Fibroblast of lung (primary cell): Measurements from ENCODE around the gene USP17L19. TPM values are rescaled to one million over a fixed set of nuclear protein-coding genes. Genes with fewer than 3 reads are reported as not detected.
"Not testable (repeated sequence)": the region's sequence is repeated elsewhere in the genome, so short reads cannot be mapped to it uniquely, and the experiment has no call there.

ENCODE experiments used
- DNase-seq, 2 donors: peaks; one replicate each; pipeline versions ENCODE4 v3.0.0 to v3.0.0-alpha.2; 2010; ENCODE audit warnings: low read depth in 2 of 2
- H2AFZ ChIP-seq: 2 replicates; pipeline ENCODE4 v1.5.1; 2012; ENCODE audit warnings: low read length, control low read depth, inconsistent platforms
- H3K27ac ChIP-seq: 2 replicates; pipeline ENCODE4 v1.5.1; 2011; ENCODE audit warnings: low read length, control low read depth; ENCODE audit not compliant: insufficient read depth
- H3K27me3 ChIP-seq: 2 replicates; pipeline ENCODE4 v1.5.1; 2011; ENCODE audit warnings: mild to moderate bottlenecking, low read length; ENCODE audit not compliant: control insufficient read depth, insufficient read depth
- H3K36me3 ChIP-seq: 2 replicates; pipeline ENCODE4 v1.5.1; 2011; ENCODE audit warnings: low read length; ENCODE audit not compliant: control insufficient read depth, insufficient read depth
- H3K4me1 ChIP-seq: 2 replicates; pipeline ENCODE4 v1.5.1; 2011; ENCODE audit warnings: low read length; ENCODE audit not compliant: control insufficient read depth, insufficient read depth; ENCODE audit errors: extremely low read depth
- H3K4me2 ChIP-seq: 2 replicates; pipeline ENCODE4 v1.5.1; 2011; ENCODE audit warnings: low read length, control low read depth; ENCODE audit not compliant: insufficient read depth; ENCODE audit errors: extremely low read depth
- H3K4me3 ChIP-seq, 4 experiments: fragments of 200-600 bp in 1 of 4; sonication (generic) in 1 of 4; replicated peaks in 1 of 4; 2 replicates each; pipeline ENCODE4 v1.5.1; 2011 to 2016; ENCODE audit warnings: low read length in 4 of 4, low read depth in 3 of 4, mild to moderate bottlenecking in 3 of 4, control low read depth in 2 of 4, inconsistent platforms in 1 of 4, mixed read lengths in 1 of 4; ENCODE audit not compliant: insufficient read depth in 1 of 4; ENCODE audit errors: control extremely low read depth in 1 of 4
- H3K79me2 ChIP-seq: 2 replicates; pipeline ENCODE4 v1.5.1; 2012; ENCODE audit warnings: mild to moderate bottlenecking, low read length, inconsistent platforms; ENCODE audit not compliant: control insufficient read depth, insufficient read depth
- H3K9ac ChIP-seq: 2 replicates; pipeline ENCODE4 v1.5.1; 2011; ENCODE audit warnings: mild to moderate bottlenecking, low read length, control low read depth; ENCODE audit not compliant: insufficient read depth
- H3K9me3 ChIP-seq: 2 replicates; pipeline ENCODE4 v1.5.1; 2012; ENCODE audit warnings: low read depth, low read length; ENCODE audit not compliant: control insufficient read depth, insufficient read depth
- H4K20me1 ChIP-seq: 2 replicates; pipeline ENCODE4 v1.5.1; 2011; ENCODE audit warnings: low read length; ENCODE audit not compliant: control insufficient read depth, insufficient read depth; ENCODE audit errors: extremely low read depth
- polyA plus RNA-seq, 2 donors: library from polyadenylated mRNA; depleted of rRNA in 1 of 2; stranded (reverse) in 1 of 2; unstranded in 1 of 2; fragments of >200 nt; gene quantifications; 2 replicates each; pipeline ENCODE4 v1.2.1, GENCODE V29; 2011 to 2012; ENCODE audit warnings: missing spikeins in 1 of 2
- total RNA-seq: library from RNA; depleted of rRNA; stranded (reverse); fragments of >200 nt; gene quantifications from 2 replicates; pipeline ENCODE4 v1.2.1, GENCODE V29; 2014

USP17L19 gene
- total and polyA plus RNA-seq, 2 donors (not counting 1 experiment from before 2014, with no cell fraction given) = not detected

GRCh38 chr4:9267319-9267718 lies 14.1 kb downstream of the USP17L19 start, which contains the start of gene USP17L22:
TSS of gene USP17L22 (plus strand) at chr4:9267619. CDS start at chr4:9267619, 0 bp downstream.
- H3K4me1 ChIP-seq, H3K9ac ChIP-seq, H3K4me3 ChIP-seq, H4K20me1 ChIP-seq, H3K27me3 ChIP-seq, H3K4me2 ChIP-seq, H3K9me3 ChIP-seq, H2AFZ ChIP-seq, H3K79me2 ChIP-seq, H3K36me3 ChIP-seq, DNase-seq, H3K27ac ChIP-seq: not testable (repeated sequence)

- H2AFZ ChIP-seq, H3K27ac ChIP-seq, H3K27me3 ChIP-seq, H3K9ac ChIP-seq, H3K4me3 ChIP-seq, DNase-seq, H3K9me3 ChIP-seq, H3K4me2 ChIP-seq, H3K4me1 ChIP-seq, H3K79me2 ChIP-seq, H3K36me3 ChIP-seq, H4K20me1 ChIP-seq: not testable (repeated sequence)
Measured at GRCh38 chr4:9271719-9272118, 18.5 kb downstream of the USP17L19 start.

Other genes starting within 250 kb of the USP17L19 start
- gene FAM90A26, start 83.0 kb upstream of the USP17L19 start, total RNA-seq = not detected in 2 replicates
- not detected in 2 replicates for gene FAM90A26, start 83.0 kb upstream of the USP17L19 start, polyA plus RNA-seq
- gene USP17L10, start 42.7 kb upstream of the USP17L19 start, total RNA-seq = not detected in 2 replicates
- gene USP17L10, start 42.7 kb upstream of the USP17L19 start, polyA plus RNA-seq = not detected in 2 replicates
- gene USP17L11, start 38.0 kb upstream of the USP17L19 start, total RNA-seq = not detected in 2 replicates
- gene USP17L11, start 38.0 kb upstream of the USP17L19 start, polyA plus RNA-seq = not detected in 2 replicates
- gene USP17L12, start 33.2 kb upstream of the USP17L19 start, total RNA-seq = not detected in 2 replicates
- gene USP17L12, start 33.2 kb upstream of the USP17L19 start, polyA plus RNA-seq = not detected in 2 replicates
- not detected in 2 replicates for gene USP17L13, start 28.5 kb upstream of the USP17L19 start, total RNA-seq
- not detected in 2 replicates for gene USP17L13, start 28.5 kb upstream of the USP17L19 start, polyA plus RNA-seq
- gene USP17L15, start 19.0 kb upstream of the USP17L19 start, total RNA-seq = not detected in 2 replicates
- gene USP17L15, start 19.0 kb upstream of the USP17L19 start, polyA plus RNA-seq = not detected in 2 replicates
- not detected in 2 replicates for gene USP17L17, start 9.5 kb upstream of the USP17L19 start, total RNA-seq
- not detected in 2 replicates for gene USP17L17, start 9.5 kb upstream of the USP17L19 start, polyA plus RNA-seq
- gene USP17L18, start 4.7 kb upstream of the USP17L19 start, total RNA-seq = not detected in 2 replicates
- not detected in 2 replicates for gene USP17L18, start 4.7 kb upstream of the USP17L19 start, polyA plus RNA-seq
- not detected in 2 replicates for gene USP17L20, start 4.7 kb downstream of the USP17L19 start, total RNA-seq
- not detected in 2 replicates for gene USP17L20, start 4.7 kb downstream of the USP17L19 start, polyA plus RNA-seq
- not detected in 2 replicates for gene USP17L21, start 9.5 kb downstream of the USP17L19 start, total RNA-seq
- gene USP17L21, start 9.5 kb downstream of the USP17L19 start, polyA plus RNA-seq = not detected in 2 replicates
- not detected in 2 replicates for gene USP17L22, start 14.2 kb downstream of the USP17L19 start, total RNA-seq
- gene USP17L22, start 14.2 kb downstream of the USP17L19 start, polyA plus RNA-seq = not detected in 2 replicates
- not detected in 2 replicates for gene USP17L24, start 71.8 kb downstream of the USP17L19 start, total RNA-seq
- not detected in 2 replicates for gene USP17L24, start 71.8 kb downstream of the USP17L19 start, polyA plus RNA-seq
- not detected in 2 replicates for gene USP17L25, start 76.5 kb downstream of the USP17L19 start, total RNA-seq
- gene USP17L25, start 76.5 kb downstream of the USP17L19 start, polyA plus RNA-seq = not detected in 2 replicates
- not detected in 2 replicates for gene USP17L26, start 81.3 kb downstream of the USP17L19 start, total RNA-seq
- gene USP17L26, start 81.3 kb downstream of the USP17L19 start, polyA plus RNA-seq = not detected in 2 replicates
- gene USP17L5, start 86.0 kb downstream of the USP17L19 start, total RNA-seq = not detected in 2 replicates
- gene USP17L5, start 86.0 kb downstream of the USP17L19 start, polyA plus RNA-seq = not detected in 2 replicates
- gene USP17L27, start 90.8 kb downstream of the USP17L19 start, total RNA-seq = not detected in 2 replicates
- gene USP17L27, start 90.8 kb downstream of the USP17L19 start, polyA plus RNA-seq = not detected in 2 replicates
- not detected in 2 replicates for gene USP17L28, start 95.5 kb downstream of the USP17L19 start, total RNA-seq
- not detected in 2 replicates for gene USP17L28, start 95.5 kb downstream of the USP17L19 start, polyA plus RNA-seq
- gene USP17L29, start 100.3 kb downstream of the USP17L19 start, total RNA-seq = not detected in 2 replicates
- not detected in 2 replicates for gene USP17L29, start 100.3 kb downstream of the USP17L19 start, polyA plus RNA-seq
- not detected in 2 replicates for gene USP17L30, start 109.8 kb downstream of the USP17L19 start, total RNA-seq
- not detected in 2 replicates for gene USP17L30, start 109.8 kb downstream of the USP17L19 start, polyA plus RNA-seq
- gene DEFB131A, start 191.0 kb downstream of the USP17L19 start, total RNA-seq = not detected in 2 replicates
- not detected in 2 replicates for gene DEFB131A, start 191.0 kb downstream of the USP17L19 start, polyA plus RNA-seq